GM21528 (cell line): ENCODE results near the gene LACTB.
"Not testable (repeated sequence)": the region's sequence is repeated elsewhere in the genome, so short reads cannot be mapped to it uniquely, and the experiment has no call there.

Source experiments
- ATAC-seq: cut with Tn5 transposase; IDR thresholded peaks from one replicate; pipeline ENCODE4 v1.9.1; 2021; ENCODE audit warnings: mild to moderate bottlenecking, moderate library complexity; ENCODE audit not compliant: unreplicated experiment, low FRiP score

Gene LACTB

GRCh38 chr15:63089260-63090043 is 32.2 kb upstream of the LACTB start:
- no peak for ATAC-seq

- no peak for ATAC-seq
Measured at GRCh38 chr15:63090472-63090871, 31.2 kb upstream of the LACTB start.

GRCh38 chr15:63090887-63091286 is 30.8 kb upstream of the LACTB start:
- ATAC-seq = no peak

- ATAC-seq = no peak
Measured at GRCh38 chr15:63091679-63092446, 29.8 kb upstream of the LACTB start.

- no peak for ATAC-seq
Measured at GRCh38 chr15:63093486-63094205, 28.0 kb upstream of the LACTB start.

- no peak for ATAC-seq
Measured at GRCh38 chr15:63094495-63094931, 27.1 kb upstream of the LACTB start.

GRCh38 chr15:63096178-63096577 is 25.5 kb upstream of the LACTB start:
- no peak for ATAC-seq

GRCh38 chr15:63098901-63099300 is 22.8 kb upstream of the LACTB start:
- ATAC-seq = not testable (repeated sequence)

GRCh38 chr15:63099581-63099980 is 22.1 kb upstream of the LACTB start:
- not testable (repeated sequence) for ATAC-seq

GRCh38 chr15:63103416-63103815 is 18.2 kb upstream of the LACTB start:
- ATAC-seq = no peak

GRCh38 chr15:63104727-63105126 is 16.9 kb upstream of the LACTB start:
- no peak for ATAC-seq

- not testable (repeated sequence) for ATAC-seq
Measured at GRCh38 chr15:63105354-63105753, 16.3 kb upstream of the LACTB start.

- ATAC-seq = no peak
Measured at GRCh38 chr15:63107895-63108546, 13.6 kb upstream of the LACTB start.

GRCh38 chr15:63109498-63109897 is 12.2 kb upstream of the LACTB start:
- ATAC-seq = no peak

GRCh38 chr15:63109920-63110319 is 11.7 kb upstream of the LACTB start:
- ATAC-seq = no peak

- no peak for ATAC-seq
Measured at GRCh38 chr15:63110428-63111026, 11.1 kb upstream of the LACTB start.

- ATAC-seq = no peak
Measured at GRCh38 chr15:63111481-63111880, 10.2 kb upstream of the LACTB start.

GRCh38 chr15:63112871-63113270 is 8.8 kb upstream of the LACTB start:
- ATAC-seq = no peak

- no peak for ATAC-seq
Measured at GRCh38 chr15:63114465-63114864, 7.2 kb upstream of the LACTB start.

GRCh38 chr15:63118854-63119253 is 2.8 kb upstream of the LACTB start:
- ATAC-seq = no peak
